ENCODE measurements around the gene DISC1.

The DISC1 gene

GRCh38 chr1:231628207-231628876 lies 1.8 kb downstream of the DISC1 start:
- ATAC-seq, result no peak
- TF ChIP-seq ESRRG (CRISPR knock-in tag; IDR thresholded peaks at IDR 0.05) (no peak), CREB5 (CRISPR knock-in tag; IDR thresholded peaks at IDR 0.05; ENCODE audit: low read depth) (no peak), PPARA (CRISPR knock-in tag; IDR thresholded peaks at IDR 0.05; ENCODE audit: borderline replicate concordance) (no peak), SNAI2 (CRISPR knock-in tag; IDR thresholded peaks at IDR 0.05) (no peak), ISL1 (CRISPR knock-in tag; IDR thresholded peaks at IDR 0.05) (no peak), ZFP30 (CRISPR knock-in tag; IDR thresholded peaks at IDR 0.05) (no peak), BACH2 (CRISPR knock-in tag; IDR thresholded peaks at IDR 0.05; ENCODE audit: borderline replicate concordance) (no peak), ZNF565 (CRISPR knock-in tag; conservative IDR thresholded peaks at IDR 0.05; ENCODE audit: low read depth) (no peak), ZC3H10 (CRISPR knock-in tag; IDR thresholded peaks at IDR 0.05) (no peak)
- TF ChIP-seq, protein P1, sequence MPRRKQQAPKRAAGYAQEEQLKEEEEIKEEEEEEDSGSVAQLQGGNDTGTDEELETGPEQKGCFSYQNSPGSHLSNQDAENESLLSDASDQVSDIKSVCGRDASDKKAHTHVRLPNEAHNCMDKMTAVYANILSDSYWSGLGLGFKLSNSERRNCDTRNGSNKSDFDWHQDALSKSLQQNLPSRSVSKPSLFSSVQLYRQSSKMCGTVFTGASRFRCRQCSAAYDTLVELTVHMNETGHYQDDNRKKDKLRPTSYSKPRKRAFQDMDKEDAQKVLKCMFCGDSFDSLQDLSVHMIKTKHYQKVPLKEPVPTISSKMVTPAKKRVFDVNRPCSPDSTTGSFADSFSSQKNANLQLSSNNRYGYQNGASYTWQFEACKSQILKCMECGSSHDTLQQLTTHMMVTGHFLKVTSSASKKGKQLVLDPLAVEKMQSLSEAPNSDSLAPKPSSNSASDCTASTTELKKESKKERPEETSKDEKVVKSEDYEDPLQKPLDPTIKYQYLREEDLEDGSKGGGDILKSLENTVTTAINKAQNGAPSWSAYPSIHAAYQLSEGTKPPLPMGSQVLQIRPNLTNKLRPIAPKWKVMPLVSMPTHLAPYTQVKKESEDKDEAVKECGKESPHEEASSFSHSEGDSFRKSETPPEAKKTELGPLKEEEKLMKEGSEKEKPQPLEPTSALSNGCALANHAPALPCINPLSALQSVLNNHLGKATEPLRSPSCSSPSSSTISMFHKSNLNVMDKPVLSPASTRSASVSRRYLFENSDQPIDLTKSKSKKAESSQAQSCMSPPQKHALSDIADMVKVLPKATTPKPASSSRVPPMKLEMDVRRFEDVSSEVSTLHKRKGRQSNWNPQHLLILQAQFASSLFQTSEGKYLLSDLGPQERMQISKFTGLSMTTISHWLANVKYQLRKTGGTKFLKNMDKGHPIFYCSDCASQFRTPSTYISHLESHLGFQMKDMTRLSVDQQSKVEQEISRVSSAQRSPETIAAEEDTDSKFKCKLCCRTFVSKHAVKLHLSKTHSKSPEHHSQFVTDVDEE (CRISPR knock-in tag; IDR thresholded peaks at IDR 0.05), result no peak
- TF ChIP-seq, protein P2, sequence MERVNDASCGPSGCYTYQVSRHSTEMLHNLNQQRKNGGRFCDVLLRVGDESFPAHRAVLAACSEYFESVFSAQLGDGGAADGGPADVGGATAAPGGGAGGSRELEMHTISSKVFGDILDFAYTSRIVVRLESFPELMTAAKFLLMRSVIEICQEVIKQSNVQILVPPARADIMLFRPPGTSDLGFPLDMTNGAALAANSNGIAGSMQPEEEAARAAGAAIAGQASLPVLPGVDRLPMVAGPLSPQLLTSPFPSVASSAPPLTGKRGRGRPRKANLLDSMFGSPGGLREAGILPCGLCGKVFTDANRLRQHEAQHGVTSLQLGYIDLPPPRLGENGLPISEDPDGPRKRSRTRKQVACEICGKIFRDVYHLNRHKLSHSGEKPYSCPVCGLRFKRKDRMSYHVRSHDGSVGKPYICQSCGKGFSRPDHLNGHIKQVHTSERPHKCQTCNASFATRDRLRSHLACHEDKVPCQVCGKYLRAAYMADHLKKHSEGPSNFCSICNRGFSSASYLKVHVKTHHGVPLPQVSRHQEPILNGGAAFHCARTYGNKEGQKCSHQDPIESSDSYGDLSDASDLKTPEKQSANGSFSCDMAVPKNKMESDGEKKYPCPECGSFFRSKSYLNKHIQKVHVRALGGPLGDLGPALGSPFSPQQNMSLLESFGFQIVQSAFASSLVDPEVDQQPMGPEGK (CRISPR knock-in tag; IDR thresholded peaks at IDR 0.05; ENCODE audit: borderline replicate concordance), result no peak

DNA sequence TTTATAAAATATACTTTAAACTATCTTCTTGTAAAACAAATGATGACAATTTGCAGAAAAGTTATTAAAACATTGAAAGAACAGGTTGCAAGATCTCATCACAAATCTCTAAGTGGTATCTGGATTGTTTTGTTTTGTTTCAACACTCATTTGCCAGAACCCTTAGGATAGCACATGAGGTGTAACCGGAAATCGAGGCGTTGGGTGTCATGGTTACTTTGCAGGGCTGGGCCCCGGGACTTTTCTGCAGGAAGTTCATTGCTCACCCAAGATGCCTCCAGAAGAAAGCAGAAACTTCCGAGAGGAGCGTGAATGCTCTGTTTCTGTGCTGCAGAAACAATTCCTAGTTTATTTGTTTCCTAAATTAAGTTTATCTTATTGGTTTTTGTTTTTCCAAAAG lies 2.5 kb downstream of the DISC1 start:
- ATAC-seq, result no peak
- no peak for TF ChIP-seq TCF4 (CRISPR knock-in tag; IDR thresholded peaks at IDR 0.05; ENCODE audit: borderline replicate concordance)
- TF ChIP-seq CREB5 (CRISPR knock-in tag; IDR thresholded peaks at IDR 0.05; ENCODE audit: low read depth), result no peak
- TF ChIP-seq ZNF70 (CRISPR knock-in tag; IDR thresholded peaks at IDR 0.05), result no peak
- TF ChIP-seq ZFP30 (CRISPR knock-in tag; IDR thresholded peaks at IDR 0.05), result no peak
- no peak for TF ChIP-seq POU6F1 (CRISPR knock-in tag; IDR thresholded peaks at IDR 0.05; ENCODE audit: borderline replicate concordance, low read depth)
- TF ChIP-seq CSDC2 (CRISPR knock-in tag; IDR thresholded peaks at IDR 0.05), result no peak
- TF ChIP-seq BACH2 (CRISPR knock-in tag; IDR thresholded peaks at IDR 0.05; ENCODE audit: borderline replicate concordance), result no peak
- TF ChIP-seq, protein P2 (CRISPR knock-in tag; IDR thresholded peaks at IDR 0.05; ENCODE audit: borderline replicate concordance), result no peak
- TF ChIP-seq SNAI2 (CRISPR knock-in tag; IDR thresholded peaks at IDR 0.05), result no peak

DNA sequence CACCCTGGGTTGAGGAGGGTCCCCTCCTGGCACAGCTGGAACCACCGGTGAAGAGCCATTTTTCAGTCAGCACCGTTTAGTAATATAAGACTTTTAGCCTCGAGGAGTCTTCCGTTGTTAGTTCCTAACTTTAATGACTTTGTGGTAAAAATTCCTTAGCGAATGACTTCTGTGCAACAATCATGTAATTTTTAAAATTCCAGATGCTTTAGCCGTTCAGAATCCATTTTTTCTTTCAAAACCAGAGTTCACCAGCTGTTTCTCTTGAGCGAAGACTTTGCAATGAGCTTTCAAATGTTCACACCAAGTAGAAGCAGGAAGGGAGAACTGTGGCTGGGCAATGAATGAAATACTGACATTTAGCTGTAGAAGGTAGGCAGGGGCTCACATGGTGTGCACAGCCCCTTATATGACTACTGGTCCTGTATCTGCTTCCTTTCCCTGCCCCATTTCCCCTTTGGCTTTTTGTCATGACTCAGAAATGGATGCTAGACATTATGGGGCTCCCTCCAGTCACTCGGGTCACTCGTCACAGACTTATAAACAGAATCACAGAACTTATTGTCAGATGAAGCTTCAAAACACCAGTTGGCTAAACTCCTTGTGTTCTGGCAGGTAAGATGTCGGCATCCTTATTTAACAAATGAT lies 4.1 kb downstream of the DISC1 start:
- ATAC-seq, result no peak
- TF ChIP-seq TCF4 (CRISPR knock-in tag; IDR thresholded peaks at IDR 0.05; ENCODE audit: borderline replicate concordance), result no peak
- no peak for TF ChIP-seq ZFP3 (CRISPR knock-in tag; IDR thresholded peaks at IDR 0.05)
- TF ChIP-seq OSR1 (CRISPR knock-in tag; IDR thresholded peaks at IDR 0.05), result no peak
- no peak for TF ChIP-seq POU6F1 (CRISPR knock-in tag; IDR thresholded peaks at IDR 0.05; ENCODE audit: borderline replicate concordance, low read depth)
- no peak for TF ChIP-seq GLIS3 (CRISPR knock-in tag; IDR thresholded peaks at IDR 0.05)
- no peak for TF ChIP-seq ZNF8 (CRISPR knock-in tag; IDR thresholded peaks at IDR 0.05)
- no peak for TF ChIP-seq ESRRG (CRISPR knock-in tag; IDR thresholded peaks at IDR 0.05)
- TF ChIP-seq, protein P1 (CRISPR knock-in tag; IDR thresholded peaks at IDR 0.05), result no peak
- TF ChIP-seq ZNF565 (CRISPR knock-in tag; conservative IDR thresholded peaks at IDR 0.05; ENCODE audit: low read depth), result no peak
- TF ChIP-seq SNAI2 (CRISPR knock-in tag; IDR thresholded peaks at IDR 0.05), result no peak
